ENCODE measurements around the gene GP1BB.

GP1BB gene

GRCh38 chr22:19762568-19763457 lies 39.5 kb downstream of the GP1BB start:
- no peak overlapping the region for H3K4me3 ChIP-seq (ENCODE audit: low read depth, low read length)
- TF ChIP-seq, protein P1, sequence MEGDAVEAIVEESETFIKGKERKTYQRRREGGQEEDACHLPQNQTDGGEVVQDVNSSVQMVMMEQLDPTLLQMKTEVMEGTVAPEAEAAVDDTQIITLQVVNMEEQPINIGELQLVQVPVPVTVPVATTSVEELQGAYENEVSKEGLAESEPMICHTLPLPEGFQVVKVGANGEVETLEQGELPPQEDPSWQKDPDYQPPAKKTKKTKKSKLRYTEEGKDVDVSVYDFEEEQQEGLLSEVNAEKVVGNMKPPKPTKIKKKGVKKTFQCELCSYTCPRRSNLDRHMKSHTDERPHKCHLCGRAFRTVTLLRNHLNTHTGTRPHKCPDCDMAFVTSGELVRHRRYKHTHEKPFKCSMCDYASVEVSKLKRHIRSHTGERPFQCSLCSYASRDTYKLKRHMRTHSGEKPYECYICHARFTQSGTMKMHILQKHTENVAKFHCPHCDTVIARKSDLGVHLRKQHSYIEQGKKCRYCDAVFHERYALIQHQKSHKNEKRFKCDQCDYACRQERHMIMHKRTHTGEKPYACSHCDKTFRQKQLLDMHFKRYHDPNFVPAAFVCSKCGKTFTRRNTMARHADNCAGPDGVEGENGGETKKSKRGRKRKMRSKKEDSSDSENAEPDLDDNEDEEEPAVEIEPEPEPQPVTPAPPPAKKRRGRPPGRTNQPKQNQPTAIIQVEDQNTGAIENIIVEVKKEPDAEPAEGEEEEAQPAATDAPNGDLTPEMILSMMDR (IDR thresholded peaks at IDR 0.05; ENCODE audit: insufficient read depth, low read depth, low read length, missing control alignments), result no peak
- no peak for DNase-seq (ENCODE audit: low read depth)

DNA sequence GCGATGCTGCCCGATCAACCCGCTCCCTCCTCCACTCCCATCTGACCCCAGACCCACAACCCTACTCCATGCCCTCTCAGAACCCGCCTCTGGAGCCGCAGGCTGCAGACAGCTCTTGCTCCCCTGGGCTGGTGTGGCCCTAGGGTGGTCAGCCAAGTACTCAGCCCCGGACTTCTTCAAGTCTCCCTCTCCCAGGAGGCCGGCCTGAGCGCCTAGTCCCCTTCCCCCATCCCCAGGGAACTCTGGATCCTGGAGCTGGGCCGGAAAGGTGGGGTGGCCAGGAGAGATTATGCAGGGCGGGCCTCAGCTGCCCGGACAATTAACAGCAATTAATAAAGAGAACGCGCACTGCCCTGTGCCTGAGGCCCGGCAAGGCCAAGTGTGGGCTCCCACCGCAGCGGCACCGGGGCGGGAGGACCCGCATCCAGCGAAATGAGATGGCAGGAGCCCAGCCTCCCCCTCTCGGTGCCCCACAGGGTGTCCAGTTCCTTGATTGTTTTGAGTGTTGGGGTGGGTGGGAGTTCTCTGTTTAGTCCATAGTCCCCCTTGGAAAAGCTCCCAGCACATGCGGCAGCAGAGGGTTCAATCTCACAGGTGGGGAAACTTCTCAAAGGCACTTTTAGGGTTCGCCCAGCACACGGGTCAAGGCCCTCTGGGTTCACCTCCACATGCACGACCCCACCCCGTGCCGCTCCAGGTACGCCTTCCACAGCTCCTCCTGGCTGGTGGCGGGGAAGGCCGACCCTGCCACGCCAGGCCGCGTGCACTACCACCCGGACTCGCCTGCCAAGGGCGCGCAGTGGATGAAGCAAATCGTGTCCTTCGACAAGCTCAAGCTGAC lies 40.3 kb downstream of the GP1BB start:
- DNase-seq (ENCODE audit: low read depth), result no peak
- TF ChIP-seq, protein P1 (IDR thresholded peaks at IDR 0.05; ENCODE audit: insufficient read depth, low read depth, low read length, missing control alignments), result no peak
- no peak overlapping the region for H3K4me3 ChIP-seq (ENCODE audit: low read depth, low read length)

- DNase-seq (ENCODE audit: low read depth), result no peak
- no peak overlapping the region for H3K4me3 ChIP-seq (ENCODE audit: low read depth, low read length)
- TF ChIP-seq, protein P1 (IDR thresholded peaks at IDR 0.05; ENCODE audit: insufficient read depth, low read depth, low read length, missing control alignments), result no peak
Observed at GRCh38 chr22:19764299-19764593, 40.9 kb downstream of the GP1BB start.

DNA sequence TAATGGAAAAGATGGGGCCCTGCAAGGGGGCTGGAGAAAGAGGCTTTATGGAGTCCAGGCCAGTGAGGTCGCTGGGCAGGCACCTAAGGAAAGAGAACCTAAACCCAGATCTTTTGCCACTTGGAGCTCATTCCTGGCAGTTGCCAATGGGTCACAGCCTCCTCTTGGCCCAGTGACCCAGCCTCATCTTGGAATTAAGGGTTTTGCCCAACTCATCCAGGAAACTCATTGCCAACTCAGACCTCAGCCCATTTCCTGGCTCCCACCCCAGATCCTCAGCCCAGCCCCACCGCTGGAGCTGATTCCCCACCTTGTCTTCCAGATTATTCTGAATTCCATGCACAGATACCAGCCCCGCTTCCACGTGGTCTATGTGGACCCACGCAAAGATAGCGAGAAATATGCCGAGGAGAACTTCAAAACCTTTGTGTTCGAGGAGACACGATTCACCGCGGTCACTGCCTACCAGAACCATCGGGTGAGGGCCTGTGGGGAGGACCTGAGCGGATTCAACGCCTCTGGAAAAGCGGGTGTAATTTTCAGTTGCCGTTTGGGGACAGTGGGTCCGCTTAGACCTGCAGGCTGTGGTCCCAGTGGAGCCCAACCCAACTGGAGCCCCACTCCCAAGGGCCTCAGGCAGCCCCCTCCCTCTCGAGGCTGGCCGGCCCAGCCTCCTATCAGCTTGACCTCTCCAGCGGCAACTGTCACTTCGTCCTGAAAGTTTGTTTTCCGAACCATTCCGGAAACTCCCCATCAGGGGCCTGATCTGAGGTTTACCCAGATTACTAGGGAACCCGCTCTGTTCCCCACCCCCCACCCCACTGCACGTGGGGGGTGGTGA lies 41.5 kb downstream of the GP1BB start:
- TF ChIP-seq, protein P1 (IDR thresholded peaks at IDR 0.05; ENCODE audit: insufficient read depth, low read depth, low read length, missing control alignments), result no peak
- no peak for DNase-seq (ENCODE audit: low read depth)
- H3K4me3 ChIP-seq (ENCODE audit: low read depth, low read length), result no peak overlapping the region

GRCh38 chr22:19765477-19766239 lies 42.3 kb downstream of the GP1BB start:
- H3K4me3 ChIP-seq (ENCODE audit: low read depth, low read length), result no peak overlapping the region
- DNase-seq (ENCODE audit: low read depth), result no peak
- TF ChIP-seq, protein P1 (IDR thresholded peaks at IDR 0.05; ENCODE audit: insufficient read depth, low read depth, low read length, missing control alignments), result no peak

GRCh38 chr22:19766240-19766510 lies 42.8 kb downstream of the GP1BB start:
- TF ChIP-seq, protein P1 (IDR thresholded peaks at IDR 0.05; ENCODE audit: insufficient read depth, low read depth, low read length, missing control alignments), result no peak
- DNase-seq (ENCODE audit: low read depth), result no peak
- no peak overlapping the region for H3K4me3 ChIP-seq (ENCODE audit: low read depth, low read length)
